Measurements from ENCODE around the gene CDCA4.

CDCA4 gene

GRCh38 chr14:104975481-104976197, 45.2 kb downstream of the CDCA4 start:
- no peak for DNase-seq (ENCODE audit: low read depth in 2 of 2)

GRCh38 chr14:104974665-104975390, 46.1 kb downstream of the CDCA4 start:
- DNase-seq (ENCODE audit: low read depth in 2 of 2): no peak

- no peak for DNase-seq (ENCODE audit: low read depth in 2 of 2)
Measured at GRCh38 chr14:104974146-104974541, 46.7 kb downstream of the CDCA4 start.

GRCh38 chr14:104973385-104974145, 47.3 kb downstream of the CDCA4 start:
- DNase-seq (ENCODE audit: low read depth in 2 of 2): no peak

GRCh38 chr14:104973135-104973384, 47.8 kb downstream of the CDCA4 start:
- DNase-seq (ENCODE audit: low read depth in 2 of 2): no peak

GRCh38 chr14:104972301-104973134, 48.4 kb downstream of the CDCA4 start:
- DNase-seq (ENCODE audit: low read depth in 2 of 2): no peak

GRCh38 chr14:104971447-104972240, 49.2 kb downstream of the CDCA4 start:
- no peak for DNase-seq (ENCODE audit: low read depth in 2 of 2)

GRCh38 chr14:104970231-104971068, 50.4 kb downstream of the CDCA4 start:
- no peak for DNase-seq (ENCODE audit: low read depth in 2 of 2)

GRCh38 chr14:104969741-104970230, 51.1 kb downstream of the CDCA4 start:
- DNase-seq (ENCODE audit: low read depth in 2 of 2): no peak

- DNase-seq (ENCODE audit: low read depth in 2 of 2): no peak
Measured at GRCh38 chr14:104968541-104969401, 52.1 kb downstream of the CDCA4 start.

GRCh38 chr14:104968153-104968527, 52.7 kb downstream of the CDCA4 start:
- no peak for DNase-seq (ENCODE audit: low read depth in 2 of 2)

- no peak for DNase-seq (ENCODE audit: low read depth in 2 of 2)
Measured at GRCh38 chr14:104967386-104968152, 53.3 kb downstream of the CDCA4 start.

- no peak for DNase-seq (ENCODE audit: low read depth in 2 of 2)
Measured at GRCh38 chr14:104966981-104967385, 53.9 kb downstream of the CDCA4 start.

- DNase-seq (ENCODE audit: low read depth in 2 of 2): no peak
Measured at GRCh38 chr14:104966261-104966865, 54.5 kb downstream of the CDCA4 start.

GRCh38 chr14:104965561-104966231, 55.2 kb downstream of the CDCA4 start:
- no peak for DNase-seq (ENCODE audit: low read depth in 2 of 2)

GRCh38 chr14:104964546-104964945, 56.3 kb downstream of the CDCA4 start:
- no peak for DNase-seq (ENCODE audit: low read depth in 2 of 2)
